ENCODE data around the gene ALG1.
"Not testable (repeated sequence)": the region's sequence is repeated elsewhere in the genome, so short reads cannot be mapped to it uniquely, and the experiment has no call there.

DNA sequence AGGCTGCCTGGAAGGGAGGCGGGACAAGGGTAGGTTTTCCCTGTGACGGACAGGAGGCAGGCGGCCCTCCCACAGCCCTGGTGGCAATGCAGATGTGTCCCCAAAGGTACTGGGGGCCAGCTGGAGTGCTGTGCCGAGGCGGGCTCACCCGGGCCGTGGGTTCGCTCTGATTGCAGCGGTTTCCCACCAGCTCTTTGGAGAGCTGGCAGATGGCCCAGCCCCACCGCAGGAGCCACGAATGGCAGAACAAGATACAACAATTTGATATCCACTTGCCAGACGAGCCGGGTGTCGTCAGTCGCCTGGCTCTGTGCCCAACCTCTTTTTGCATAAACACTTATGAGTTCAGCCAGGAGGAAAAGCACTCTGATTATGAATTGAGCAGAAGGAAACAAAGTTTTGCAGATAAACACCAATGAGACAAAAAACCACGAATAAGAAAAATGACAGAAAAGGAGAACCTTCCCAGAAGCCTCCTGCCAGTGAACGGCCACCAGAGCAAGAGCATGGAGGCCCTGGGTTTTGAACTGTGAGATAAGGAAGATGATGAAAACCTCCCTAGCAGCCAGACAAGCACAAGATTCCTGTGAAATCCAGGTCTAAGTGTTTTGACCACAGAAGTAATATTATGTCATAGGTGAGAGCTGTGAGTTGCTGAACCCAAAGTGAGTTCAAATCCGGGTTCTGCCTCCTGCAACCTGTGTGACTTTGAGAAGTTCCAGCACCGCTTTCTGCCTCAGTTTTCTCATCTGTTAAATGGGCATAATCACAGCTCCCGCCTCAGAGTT lies 45.9 kb downstream of the ALG1 start:
- TF ChIP-seq, protein P1, sequence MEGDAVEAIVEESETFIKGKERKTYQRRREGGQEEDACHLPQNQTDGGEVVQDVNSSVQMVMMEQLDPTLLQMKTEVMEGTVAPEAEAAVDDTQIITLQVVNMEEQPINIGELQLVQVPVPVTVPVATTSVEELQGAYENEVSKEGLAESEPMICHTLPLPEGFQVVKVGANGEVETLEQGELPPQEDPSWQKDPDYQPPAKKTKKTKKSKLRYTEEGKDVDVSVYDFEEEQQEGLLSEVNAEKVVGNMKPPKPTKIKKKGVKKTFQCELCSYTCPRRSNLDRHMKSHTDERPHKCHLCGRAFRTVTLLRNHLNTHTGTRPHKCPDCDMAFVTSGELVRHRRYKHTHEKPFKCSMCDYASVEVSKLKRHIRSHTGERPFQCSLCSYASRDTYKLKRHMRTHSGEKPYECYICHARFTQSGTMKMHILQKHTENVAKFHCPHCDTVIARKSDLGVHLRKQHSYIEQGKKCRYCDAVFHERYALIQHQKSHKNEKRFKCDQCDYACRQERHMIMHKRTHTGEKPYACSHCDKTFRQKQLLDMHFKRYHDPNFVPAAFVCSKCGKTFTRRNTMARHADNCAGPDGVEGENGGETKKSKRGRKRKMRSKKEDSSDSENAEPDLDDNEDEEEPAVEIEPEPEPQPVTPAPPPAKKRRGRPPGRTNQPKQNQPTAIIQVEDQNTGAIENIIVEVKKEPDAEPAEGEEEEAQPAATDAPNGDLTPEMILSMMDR (optimal IDR thresholded peaks at IDR 0.05 in 1 of 3, IDR thresholded peaks at IDR 0.05 in 1 of 3, conservative IDR thresholded peaks at IDR 0.05 in 1 of 3; ENCODE audit: extremely low read depth in 1 of 3, insufficient read depth in 2 of 3, low read length in 3 of 3): not testable (repeated sequence)
- not testable (repeated sequence) for TF ChIP-seq EZH2 (IDR thresholded peaks at IDR 0.05; ENCODE audit: low read length)

All from keratinocyte (primary cell).